IPS-NIHi7 (cell line): ENCODE data around the gene CASP12.
"Not testable (repeated sequence)": the region's sequence is repeated elsewhere in the genome, so short reads cannot be mapped to it uniquely, and the experiment has no call there.

Experiments used
- DNase-seq: peaks from one replicate; pipeline ENCODE4 v3.0.0; 2012; ENCODE audit warnings: mixed read lengths; ENCODE audit errors: extremely low spot score

CASP12 gene

GRCh38 chr11:104897891-104898684, at the start of gene CASP12:
Gene CASP12, minus strand, starts transcription at chr11:104898460.
- no peak for DNase-seq

- DNase-seq, result peak; percentile 34
Measured at GRCh38 chr11:104946907-104947306, 48.6 kb upstream of the CASP12 start.

GRCh38 chr11:104944076-104944475, 45.8 kb upstream of the CASP12 start:
- no peak for DNase-seq

- no peak for DNase-seq
Measured at GRCh38 chr11:104943561-104943960, 45.3 kb upstream of the CASP12 start.

- no peak for DNase-seq
Measured at GRCh38 chr11:104934594-104934993, 36.3 kb upstream of the CASP12 start.

GRCh38 chr11:104934073-104934472, 35.8 kb upstream of the CASP12 start:
- DNase-seq, result not testable (repeated sequence)

GRCh38 chr11:104928811-104929210, 30.6 kb upstream of the CASP12 start:
- no peak for DNase-seq

GRCh38 chr11:104926771-104927611, 28.7 kb upstream of the CASP12 start:
- DNase-seq, result peak; percentile 32

GRCh38 chr11:104925850-104926249, 27.6 kb upstream of the CASP12 start:
- no peak for DNase-seq

GRCh38 chr11:104918113-104918824, 20.0 kb upstream of the CASP12 start:
- no peak for DNase-seq

GRCh38 chr11:104917271-104918112, 19.2 kb upstream of the CASP12 start:
- DNase-seq, result no peak

GRCh38 chr11:104916442-104916841, 18.2 kb upstream of the CASP12 start:
- DNase-seq, result no peak

- DNase-seq, result no peak
Measured at GRCh38 chr11:104912102-104912501, 13.8 kb upstream of the CASP12 start.

GRCh38 chr11:104908186-104908531, 9.9 kb upstream of the CASP12 start:
- DNase-seq, result no peak

- no peak for DNase-seq
Measured at GRCh38 chr11:104907521-104908185, 9.4 kb upstream of the CASP12 start.

GRCh38 chr11:104905271-104905670, 7.0 kb upstream of the CASP12 start:
- no peak for DNase-seq

GRCh38 chr11:104899226-104899625, 966 bp upstream of the CASP12 start:
- peak; percentile 14 for DNase-seq

- DNase-seq, result no peak
Measured at GRCh38 chr11:104898685-104899013, 389 bp upstream of the CASP12 start.

GRCh38 chr11:104895634-104896033, 2.6 kb downstream of the CASP12 start:
- no peak for DNase-seq

- DNase-seq, result no peak
Measured at GRCh38 chr11:104893876-104894275, 4.4 kb downstream of the CASP12 start.
